Heart right ventricle (tissue), 16 donors: Measurements from ENCODE around the gene B9D2. TPM values are rescaled to one million over a fixed set of nuclear protein-coding genes. Genes with fewer than 3 reads are reported as not detected.

Experiments
- ATAC-seq, 8 donors: fragments of 200-7000 bp; cut with Tn5 transposase; one replicate each; pipeline ENCODE4 v1.9.1; 2020; ENCODE audit warnings: mild to moderate bottlenecking in 8 of 8, moderate library complexity in 8 of 8, moderate number of reproducible peaks in 1 of 8
- DNase-seq, 2 donors: peaks; one replicate each; pipeline ENCODE4 v3.0.0-alpha.2; 2020
- H3K27ac ChIP-seq, 10 donors: fragments of 200-600 bp; sonication (generic) in 2 of 10; one replicate each; pipeline versions ENCODE4 v1.5.0 to v1.8.0; 2020 to 2022; ENCODE audit warnings: mild to moderate bottlenecking in 3 of 10
- H3K27me3 ChIP-seq, 7 donors: fragments of 200-600 bp; one replicate each; pipeline ENCODE4 v1.8.0; 2021 to 2022; ENCODE audit warnings: mild to moderate bottlenecking in 2 of 7
- H3K36me3 ChIP-seq, 9 donors: fragments of 200-600 bp; sonication (generic) in 1 of 9; one replicate each; pipeline versions ENCODE4 v1.5.0 to v1.8.0; 2020 to 2022; ENCODE audit warnings: mild to moderate bottlenecking in 2 of 9
- H3K4me1 ChIP-seq, 9 donors: fragments of 200-600 bp; sonication (generic) in 1 of 9; one replicate each; pipeline versions ENCODE4 v1.5.0 to v1.8.0; 2020 to 2022; ENCODE audit warnings: mild to moderate bottlenecking in 4 of 9
- H3K4me3 ChIP-seq, 10 donors: fragments of 200-600 bp; sonication (generic) in 2 of 10; one replicate each; pipeline versions ENCODE4 v1.5.0 to v1.8.0; 2020 to 2022; ENCODE audit warnings: mild to moderate bottlenecking in 7 of 10, moderate library complexity in 2 of 10
- H3K9me3 ChIP-seq, 11 donors: fragments of 200-600 bp in 10 of 11; sonication (generic) in 2 of 11; one replicate each; pipeline versions ENCODE4 v1.5.0 to v1.8.0; 2013 to 2022; ENCODE audit warnings: mild to moderate bottlenecking in 2 of 11, control low read depth in 1 of 11, moderate library complexity in 1 of 11
- CTCF ChIP-seq, 9 donors: fragments of 200-600 bp; sonication (generic) in 2 of 9; IDR thresholded peaks; one replicate each; pipeline versions ENCODE4 v1.5.0 to v1.8.0; 2021 to 2022; ENCODE audit warnings: antibody characterized with exemption in 9 of 9, mild to moderate bottlenecking in 5 of 9, moderate library complexity in 1 of 9
- WGBS, 2 donors: extraction: QIAGEN DNeasy Blood & Tissue Kit; methylation state at CpG; one replicate each; pipeline ENCODE4 v1.1.7; 2013; ENCODE audit warnings: inconsistent platforms in 1 of 2; 5-methylcytosine and 5-hydroxymethylcytosine counted together
- intact Hi-C, 10 donors: fragments of 100-400 bp; cut with DNase I; formaldehyde crosslinking; loops; one replicate each; pipeline versions ENCODE4 v1.11.1 to v1.14.2; 2022
- polyA plus RNA-seq, 2 donors: library from polyadenylated mRNA; stranded (reverse); fragments of 200-250 nt; gene quantifications; one replicate each; pipeline ENCODE4 v1.2.3, GENCODE V29; 2013
- total RNA-seq, 10 donors: library from RNA; stranded (reverse); fragmentation: NEBNext Ultra II Directional in 3 of 10; extraction: Animal tissue kit (Norgen Biotek cat#: 25700) in 3 of 10; gene quantifications; one replicate each; pipeline versions ENCODE4 v1.2.1 to v1.2.4, GENCODE V29; 2021 to 2023
- donor health status: Arrhythmogenic right ventricular cardiomyopathy.
- donor health status: ischemic (EF 13 %, LVEDD 7.1; RV severe dilation, severe dysfunction).
- donor health status: healthy with polysubstance abuse.
- donor health status: DM: no; HTN: yes; CAD: no.
- donor health status: DM: no; HTN: no; CAD: no.
- donor health status: ischemic (EF 25% LVEDD 6.9; RV normal size, moderate dysfunction).
- donor health status: ischemic (EF 25% LVEDD 5.7; RV mildly dilated, moderate dysfunction).
- donor health status: healthy.
- donor health status: DM: yes; HTN: yes; CAD: no.
- donor health status: Ischemic cardiomyopathy.
- donor health status: ischemic (EF 35%, LVEDD 5.7; RV mildly dilated, moderate dysfunction).
- donor health status: nonischemic (EF 11% LVEDD 7.7; RV severe dilation, severe dysfunction).
- donor health status: DM: yes; HTN: yes; CAD: no.
- donor health status: PGD.
- donor health status: ischemic (EF 29% LVEDD 5.4; RV normal size, mild dysfunction).
- donor health status: nonischemic (EF 23%, LVEDD 6.1; RV moderate dilation, normal function).

The B9D2 gene
- total and polyA plus RNA-seq, 12 donors, result 1.00 to 12.6 (median 2.5) TPM

GRCh38 chr19:41307954-41308449 lies 55.9 kb downstream of the B9D2 start:
- Histone ChIP-seq H3K27ac (peak overlapping the region in 9 of 10 donors; percentile 74 to 99 (median 95)), H3K27me3 (no peaks in the 10 kb centered on the region), H3K36me3 (peaks cover 3 to 65% (median 50%) of the 10 kb centered on the region in 9 donors), H3K4me3 (peak overlapping the region in 1 of 10 donors; percentile 84), H3K4me1 (peaks cover 11 to 76% (median 51%) of the 10 kb centered on the region in 9 donors), H3K9me3 (no peaks in the 10 kb centered on the region)
- intact Hi-C loops, result loop anchor here (1.0 to 5.0 kb wide), 9 partner anchors 41 to 336 kb away; partner anchors contain the start of genes HNRNPUL1 (in 3 of the 10) and B3GNT8 (in 1 of the 10)
- peak in 5 of 8 donors; percentile 0 to 3 (median 1) for ATAC-seq
- WGBS, 2 donors, result 35 to 41% methylated on average over 4 of the region's 4 CpGs
- TF ChIP-seq CTCF (IDR thresholded peaks at IDR 0.05), result no peak
- no peak for DNase-seq

- DNase-seq, result no peak
- no peak for ATAC-seq
- Histone ChIP-seq H3K4me1 (peaks cover 11 to 80% (median 51%) of the 10 kb centered on the region in 9 donors), H3K4me3 (no peak overlapping the region), H3K27ac (peak overlapping the region in 9 of 10 donors; percentile 74 to 99 (median 95)), H3K36me3 (peaks cover 3 to 65% (median 46%) of the 10 kb centered on the region in 9 donors), H3K9me3 (no peaks in the 10 kb centered on the region), H3K27me3 (no peaks in the 10 kb centered on the region)
- 73 to 75% methylated on average over 8 of the region's 8 CpGs for WGBS, 2 donors
- TF ChIP-seq CTCF (IDR thresholded peaks at IDR 0.05), result no peak
- intact Hi-C loops, result loop anchor here in 5 of 10 donors (5.0 kb wide), 4 partner anchors 40 to 335 kb away; partner anchors contain the start of gene B3GNT8 (in 1 of the 5)
Observed at GRCh38 chr19:41307090-41307875, 56.7 kb downstream of the B9D2 start.

GRCh38 chr19:41305927-41306793 lies 57.8 kb downstream of the B9D2 start:
- Histone ChIP-seq H3K4me1 (peaks cover 8 to 80% (median 46%) of the 10 kb centered on the region in 9 donors), H3K4me3 (peak overlapping the region in 1 of 10 donors; percentile 12), H3K36me3 (peaks cover 3 to 71% (median 50%) of the 10 kb centered on the region in 9 donors), H3K27me3 (no peaks in the 10 kb centered on the region), H3K9me3 (no peaks in the 10 kb centered on the region), H3K27ac (peak overlapping the region in 4 of 10 donors; percentile 10 to 99 (median 94))
- intact Hi-C loops, result loop anchor here in 5 of 10 donors (5.0 kb wide), 4 partner anchors 39 to 334 kb away; partner anchors contain the start of gene B3GNT8 (in 1 of the 5)
- WGBS, 2 donors, result 81 to 83% methylated on average over 13 of the region's 13 CpGs
- TF ChIP-seq CTCF (IDR thresholded peaks at IDR 0.05), result no peak
- no peak for DNase-seq
- ATAC-seq, result no peak
